OCI-LY7 (cell line): ENCODE measurements around the gene DFFB. TPM values are rescaled to one million over a fixed set of nuclear protein-coding genes. Genes with fewer than 3 reads are reported as not detected.

Experiments
- BruUV-seq: library from RNA; stranded (reverse); fragments of 400-500 nt; replicated peaks from 2 replicates; lab custom pipeline; 2021; lab: Mats Ljungman, UMichigan
- CTCF ChIA-PET: fragments of 300-600 bp; sonication (Branson Sonifier 250); formaldehyde crosslinking; loops from one replicate; lab custom pipeline; 2022; ENCODE audit warnings: antibody characterized with exemption; ENCODE audit not compliant: unreplicated experiment; lab: Charles Lee
- POLR2A ChIA-PET: fragments of 300-600 bp; sonication (Branson Sonifier 250); formaldehyde crosslinking; loops from one replicate; lab custom pipeline; 2022; ENCODE audit warnings: antibody characterized with exemption; lab: Charles Lee
- DNase-seq: peaks from one replicate; pipeline ENCODE4 v3.0.0-alpha.2; 2015; ENCODE audit warnings: low spot score
- H2AFZ ChIP-seq: fragments of 200-600 bp; sonication (generic), shearing (Covaris generic); 2 replicates; pipeline ENCODE4 v1.6.1; 2014; ENCODE audit warnings: mild to moderate bottlenecking, antibody characterized with exemption, low read length, moderate library complexity
- H3K27ac ChIP-seq: fragments of 200-600 bp; sonication (generic); 2 replicates; pipeline ENCODE4 v1.5.1; 2014; ENCODE audit warnings: mixed run types, low read depth, mild to moderate bottlenecking, moderate library complexity, low read length, inconsistent platforms; ENCODE audit not compliant: poor library complexity, severe bottlenecking
- H3K36me3 ChIP-seq: fragments of 200-600 bp; sonication (generic); 2 replicates; pipeline ENCODE4 v1.6.1; 2014; ENCODE audit warnings: mild to moderate bottlenecking, antibody characterized with exemption, low read length, moderate library complexity, mixed read lengths; ENCODE audit not compliant: insufficient read depth
- H3K4me1 ChIP-seq: fragments of 200-600 bp; sonication (generic); 2 replicates; pipeline ENCODE4 v1.5.1; 2014; ENCODE audit warnings: mild to moderate bottlenecking, low read length; ENCODE audit not compliant: insufficient read depth, poor library complexity, severe bottlenecking
- H3K4me2 ChIP-seq: fragments of 200-600 bp; sonication (generic); 2 replicates; pipeline ENCODE4 v1.6.1; 2014; ENCODE audit warnings: mild to moderate bottlenecking, low read length
- H3K4me3 ChIP-seq: fragments of 200-600 bp; sonication (generic); 2 replicates; pipeline ENCODE4 v1.5.1; 2014; ENCODE audit warnings: mild to moderate bottlenecking, low read depth, low read length; ENCODE audit not compliant: poor library complexity, severe bottlenecking
- H3K79me2 ChIP-seq: fragments of 200-600 bp; sonication (generic); 2 replicates; pipeline ENCODE4 v1.6.1; 2016; ENCODE audit warnings: low read depth, mild to moderate bottlenecking, low read length, moderate library complexity, mixed read lengths; ENCODE audit not compliant: insufficient read depth
- H3K9me2 ChIP-seq: fragments of 200-600 bp; sonication (generic); 2 replicates; pipeline ENCODE4 v1.6.1; 2016; ENCODE audit warnings: mild to moderate bottlenecking, low read length, mixed read lengths; ENCODE audit not compliant: insufficient read depth
- H3K9me3 ChIP-seq: fragments of 200-600 bp; sonication (generic); 2 replicates; pipeline ENCODE4 v1.6.1; 2014; ENCODE audit warnings: mild to moderate bottlenecking, mixed run types, low read length, mixed read lengths
- H4K20me1 ChIP-seq: fragments of 200-600 bp; sonication (generic); 2 replicates; pipeline ENCODE4 v1.6.1; 2014; ENCODE audit warnings: mild to moderate bottlenecking, antibody characterized with exemption, low read length, moderate library complexity, mixed read lengths; ENCODE audit not compliant: insufficient read depth
- EZH2phosphoT487 ChIP-seq: fragments of 200-600 bp; sonication (generic); IDR thresholded peaks from 2 replicates; pipeline ENCODE4 v1.6.1; 2018; ENCODE audit warnings: low read depth, borderline replicate concordance, mild to moderate bottlenecking, mixed run types, antibody characterized with exemption, low read length, moderate library complexity, mixed read lengths
- intact Hi-C: fragments of 100-400 bp; cut with micrococcal nuclease; formaldehyde crosslinking; loops from one replicate; pipeline ENCODE4 v1.10.0; 2022; ENCODE audit not compliant: unreplicated experiment
- total RNA-seq, 2 experiments: library from RNA; depleted of rRNA in 1 of 2; stranded (reverse); fragments of >200 nt in 1 of 2; shearing (Covaris generic) in 1 of 2; gene quantifications; 2 replicates each; pipeline ENCODE4 v1.2.3, GENCODE V29; 2014 to 2022
- TF ChIP-seq, protein P1 (sequence below): fragments of 200-600 bp; sonication (generic); conservative IDR thresholded peaks from 2 replicates; pipeline ENCODE4 v1.5.1; 2014; ENCODE audit warnings: mild to moderate bottlenecking, antibody characterized with exemption, low read length, moderate library complexity, mixed read lengths

Gene DFFB
- total RNA-seq, 2 experiments from 2014 or later: 15.2 to 17.9 TPM

DNA sequence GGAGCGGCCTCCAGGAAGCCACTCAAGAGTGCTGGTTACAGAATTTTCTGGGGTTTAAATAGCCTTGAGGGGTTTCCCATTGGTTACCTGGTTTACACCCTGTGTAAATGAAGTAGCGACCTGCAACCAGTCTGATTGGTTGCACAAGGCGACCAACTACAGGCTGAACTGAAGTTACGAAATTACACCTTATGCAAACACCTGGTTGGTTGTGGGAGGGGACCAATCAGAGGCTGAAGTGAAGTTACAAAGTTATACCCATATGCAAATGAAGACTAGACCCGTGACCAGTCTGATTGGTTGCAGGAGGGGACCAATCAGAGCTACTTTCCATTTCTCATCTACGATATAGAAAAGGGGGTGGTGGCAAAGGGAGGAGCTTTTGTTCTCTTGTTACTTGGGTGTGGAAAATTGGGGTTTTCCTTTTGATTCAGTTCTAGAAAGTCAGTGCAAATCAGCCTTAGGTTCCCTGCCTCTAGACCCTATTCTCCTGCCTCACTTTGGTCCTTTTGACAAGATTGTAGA lies 65.0 kb downstream of the DFFB start:
- intact Hi-C loops: no loop called here
- H2AFZ ChIP-seq: no peak overlapping the region
- H3K9me2 ChIP-seq: no peaks in the 10 kb centered on the region
- peaks cover 30% of the 10 kb centered on the region for H3K36me3 ChIP-seq
- POLR2A ChIA-PET: no interaction called here
- peaks cover 6% of the 10 kb centered on the region for H3K4me1 ChIP-seq
- H3K4me2 ChIP-seq: no peak overlapping the region
- no peaks in the 10 kb centered on the region for H3K79me2 ChIP-seq
- BruUV-seq: no TSS peak
- CTCF ChIA-PET: no interaction called here
- H3K4me3 ChIP-seq: no peak overlapping the region
- H3K9me3 ChIP-seq: no peaks in the 10 kb centered on the region
- H4K20me1 ChIP-seq: no peaks in the 10 kb centered on the region
- no peak for TF ChIP-seq EZH2phosphoT487
- TF ChIP-seq, protein P1, sequence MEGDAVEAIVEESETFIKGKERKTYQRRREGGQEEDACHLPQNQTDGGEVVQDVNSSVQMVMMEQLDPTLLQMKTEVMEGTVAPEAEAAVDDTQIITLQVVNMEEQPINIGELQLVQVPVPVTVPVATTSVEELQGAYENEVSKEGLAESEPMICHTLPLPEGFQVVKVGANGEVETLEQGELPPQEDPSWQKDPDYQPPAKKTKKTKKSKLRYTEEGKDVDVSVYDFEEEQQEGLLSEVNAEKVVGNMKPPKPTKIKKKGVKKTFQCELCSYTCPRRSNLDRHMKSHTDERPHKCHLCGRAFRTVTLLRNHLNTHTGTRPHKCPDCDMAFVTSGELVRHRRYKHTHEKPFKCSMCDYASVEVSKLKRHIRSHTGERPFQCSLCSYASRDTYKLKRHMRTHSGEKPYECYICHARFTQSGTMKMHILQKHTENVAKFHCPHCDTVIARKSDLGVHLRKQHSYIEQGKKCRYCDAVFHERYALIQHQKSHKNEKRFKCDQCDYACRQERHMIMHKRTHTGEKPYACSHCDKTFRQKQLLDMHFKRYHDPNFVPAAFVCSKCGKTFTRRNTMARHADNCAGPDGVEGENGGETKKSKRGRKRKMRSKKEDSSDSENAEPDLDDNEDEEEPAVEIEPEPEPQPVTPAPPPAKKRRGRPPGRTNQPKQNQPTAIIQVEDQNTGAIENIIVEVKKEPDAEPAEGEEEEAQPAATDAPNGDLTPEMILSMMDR: no peak
- no peak overlapping the region for H3K27ac ChIP-seq
- DNase-seq: no peak

DNA sequence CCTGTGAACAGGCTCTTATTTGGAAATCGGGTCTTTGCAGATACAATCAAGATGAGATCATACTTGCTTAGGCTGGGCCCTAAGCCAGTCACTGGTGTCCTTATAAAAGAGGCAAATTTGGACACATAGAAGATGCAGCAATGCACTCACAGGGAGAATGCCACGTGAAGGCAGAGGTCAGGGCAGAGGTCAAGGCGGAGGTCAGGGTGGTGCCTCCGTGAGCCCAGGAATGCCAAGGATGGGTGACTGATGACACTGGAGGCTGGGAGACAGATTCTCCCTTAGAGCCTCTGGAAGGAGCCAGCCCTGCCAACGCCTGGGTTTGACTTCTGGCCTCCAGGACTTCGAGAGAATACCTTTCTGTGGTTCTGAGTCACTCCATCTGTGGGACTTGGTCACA lies 65.6 kb downstream of the DFFB start:
- Histone ChIP-seq H3K27ac (no peak overlapping the region), H4K20me1 (no peaks in the 10 kb centered on the region), H3K79me2 (no peaks in the 10 kb centered on the region), H3K4me2 (no peak overlapping the region), H3K9me3 (no peaks in the 10 kb centered on the region), H3K9me2 (no peaks in the 10 kb centered on the region), H3K4me1 (peaks cover 6% of the 10 kb centered on the region), H2AFZ (no peak overlapping the region), H3K36me3 (peaks cover 26% of the 10 kb centered on the region), H3K4me3 (no peak overlapping the region)
- CTCF ChIA-PET: no interaction called here
- intact Hi-C loops: no loop called here
- no TSS peak for BruUV-seq
- TF ChIP-seq, protein P1: no peak
- TF ChIP-seq EZH2phosphoT487: no peak
- DNase-seq: no peak
- POLR2A ChIA-PET: no interaction called here

DNA sequence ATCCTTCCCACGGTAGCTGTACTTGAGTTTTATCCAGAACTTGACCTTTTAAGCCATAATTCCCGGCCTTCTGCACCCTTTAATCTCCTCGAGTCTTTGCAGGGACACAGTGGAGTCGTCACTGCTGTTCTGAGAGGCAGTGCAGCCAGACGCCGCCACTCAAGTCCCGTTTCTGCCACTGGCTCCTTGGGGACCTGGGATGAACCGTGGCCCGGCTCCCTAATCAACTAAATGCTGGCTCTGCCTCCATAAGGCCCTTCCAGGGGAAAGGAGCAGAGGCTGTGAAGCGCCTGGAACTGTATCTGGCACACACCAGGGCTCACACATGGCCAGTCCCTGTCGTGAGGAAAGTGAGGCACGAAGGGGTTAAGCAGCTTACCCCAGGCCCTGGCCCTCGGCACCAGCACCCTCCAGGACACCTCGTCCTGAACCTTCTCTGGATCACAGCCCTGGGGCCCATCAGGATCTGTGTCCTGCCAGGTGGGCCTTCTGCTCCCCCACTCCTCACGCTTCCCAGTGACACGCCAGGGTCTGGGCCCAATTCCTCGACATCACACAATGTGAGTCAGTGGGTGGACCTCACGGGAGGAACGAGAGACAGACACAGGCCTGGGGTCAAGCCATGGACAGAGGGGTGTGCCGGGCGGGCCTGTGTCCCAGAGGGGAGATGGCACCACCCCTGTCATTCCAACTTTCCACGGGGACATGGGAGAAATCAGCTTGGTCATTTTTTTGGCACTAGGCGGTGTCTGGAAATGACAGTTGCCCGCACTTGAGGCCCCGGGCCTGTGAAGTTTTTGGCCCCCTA lies 66.3 kb downstream of the DFFB start:
- CTCF ChIA-PET: no interaction called here

More for the DNA sequence above, 66.3 kb downstream of the DFFB start:
- no TSS peak for BruUV-seq
- no peak for DNase-seq
- no peak overlapping the region for H3K4me3 ChIP-seq
- no peaks in the 10 kb centered on the region for H4K20me1 ChIP-seq
- H3K4me1 ChIP-seq: peaks cover 12% of the 10 kb centered on the region
- POLR2A ChIA-PET: no interaction called here
- H3K36me3 ChIP-seq: peaks cover 22% of the 10 kb centered on the region
- TF ChIP-seq, protein P1: no peak
- TF ChIP-seq EZH2phosphoT487: no peak
- no peaks in the 10 kb centered on the region for H3K9me3 ChIP-seq
- intact Hi-C loops: no loop called here
- H3K79me2 ChIP-seq: no peaks in the 10 kb centered on the region
- H3K27ac ChIP-seq: no peak overlapping the region
- no peak overlapping the region for H2AFZ ChIP-seq
- no peaks in the 10 kb centered on the region for H3K9me2 ChIP-seq
- no peak overlapping the region for H3K4me2 ChIP-seq
